GM12878 (cell line): Measurements from ENCODE around the gene RAB15. TPM values are rescaled to one million over a fixed set of nuclear protein-coding genes. Genes with fewer than 3 reads are reported as not detected.

ENCODE experiments used
- ATAC-seq: fragments of 200-7000 bp; cut with Tn5 transposase; 3 replicates; pipeline ENCODE4 v1.9.1; 2020; ENCODE audit warnings: mild to moderate bottlenecking, moderate library complexity
- BruUV-seq: library from RNA; stranded (reverse); fragments of 400-500 nt; replicated peaks from 2 replicates; lab custom pipeline; 2021; lab: Mats Ljungman, UMichigan
- CTCF ChIA-PET: fragments of 300-600 bp; sonication (Branson Sonifier 250); formaldehyde crosslinking; extraction: SDS; loops from one replicate; lab custom pipeline; 2021; ENCODE audit warnings: inconsistent platforms; lab: Yijun Ruan, JAX
- POLR2A ChIA-PET: fragments of 350-600 bp; formaldehyde crosslinking; extraction: SDS; loops from one replicate; lab custom pipeline; 2021; ENCODE audit warnings: inconsistent platforms; lab: Charles Lee
- RAD21 ChIA-PET: fragments of 300-600 bp; sonication (Branson Sonifier 250); formaldehyde crosslinking; loops from one replicate; lab custom pipeline; 2023; ENCODE audit warnings: antibody characterized with exemption; ENCODE audit not compliant: unreplicated experiment; lab: Charles Lee
- SMC1A ChIA-PET: fragments of 300-600 bp; sonication (Branson Sonifier 250); formaldehyde crosslinking; loops from one replicate; lab custom pipeline; 2023; ENCODE audit not compliant: unreplicated experiment, uncharacterized antibody; lab: Charles Lee
- DNase-seq: peaks from one replicate; pipeline ENCODE4 v3.0.0-alpha.2; 2011; ENCODE audit warnings: low read depth, low spot score
- FAIRE-seq: peaks from 3 replicates; lab custom pipeline; 2011; peaks lifted over from hg19 to GRCh38; lab: Jason Lieb, UNC
- H2AFZ ChIP-seq: 2 replicates; pipeline ENCODE4 v1.6.0; 2011; ENCODE audit warnings: low read depth, low read length, control low read depth; ENCODE audit not compliant: control insufficient read depth
- H3K27ac ChIP-seq: 2 replicates; pipeline ENCODE4 v1.5.1; 2011; ENCODE audit warnings: control low read depth; ENCODE audit not compliant: control insufficient read depth, insufficient read depth
- H3K27me3 ChIP-seq, 2 experiments: replicated peaks in 1 of 2; 2 replicates each; pipeline versions ENCODE4 v1.6.0 to v1.6.1; 2011; ENCODE audit warnings: low read length in 1 of 2; ENCODE audit not compliant: control insufficient read depth in 2 of 2, insufficient read depth in 2 of 2
- H3K36me3 ChIP-seq, 2 experiments: 2 replicates each; pipeline ENCODE4 v1.5.1; 2011; ENCODE audit warnings: low read length in 1 of 2; ENCODE audit not compliant: control insufficient read depth in 2 of 2, insufficient read depth in 2 of 2
- H3K4me1 ChIP-seq: 2 replicates; pipeline ENCODE4 v1.6.1; 2011; ENCODE audit warnings: mild to moderate bottlenecking, low read length, moderate library complexity, mixed read lengths; ENCODE audit not compliant: control insufficient read depth, insufficient read depth
- H3K4me2 ChIP-seq: 2 replicates; pipeline ENCODE4 v1.6.0; 2011; ENCODE audit warnings: control low read depth; ENCODE audit not compliant: control insufficient read depth, insufficient read depth
- H3K4me3 ChIP-seq: fragments of 200-600 bp; sonication (generic); 2 replicates; pipeline ENCODE4 v1.5.1; 2016
- H3K79me2 ChIP-seq: 2 replicates; pipeline ENCODE4 v1.6.0; 2011; ENCODE audit warnings: low read length; ENCODE audit not compliant: control insufficient read depth, insufficient read depth
- H3K9ac ChIP-seq: 2 replicates; pipeline ENCODE4 v1.8.0; 2011; ENCODE audit warnings: low read length, control low read depth, mixed read lengths; ENCODE audit not compliant: control insufficient read depth, insufficient read depth
- H3K9me3 ChIP-seq: replicated peaks from 3 replicates; pipeline ENCODE4 v1.5.1; 2011; ENCODE audit warnings: mild to moderate bottlenecking, low read length; ENCODE audit not compliant: control insufficient read depth, insufficient read depth
- H4K20me1 ChIP-seq: 2 replicates; pipeline ENCODE4 v1.6.0; 2011; ENCODE audit not compliant: control insufficient read depth, insufficient read depth
- CHD1 ChIP-seq: IDR thresholded peaks from 2 replicates; pipeline ENCODE4 v1.6.1; 2012; ENCODE audit warnings: low read depth, low read length, improper control_type of control experiment
- CHD2 ChIP-seq: IDR thresholded peaks from 2 replicates; pipeline ENCODE4 v1.6.1; 2011; ENCODE audit warnings: low read depth, low read length, improper control_type of control experiment, borderline replicate concordance
- EGR1 ChIP-seq, 2 experiments: IDR thresholded peaks; 1 replicate in 1 of 2; 2 replicates in 1 of 2; pipeline ENCODE4 v1.6.1; 2011 to 2012; ENCODE audit warnings: low read depth in 2 of 2, low read length in 2 of 2, borderline replicate concordance in 1 of 2, mild to moderate bottlenecking in 1 of 2, moderate library complexity in 1 of 2
- EZH2 ChIP-seq: IDR thresholded peaks from 2 replicates; pipeline ENCODE4 v1.6.1; 2012; ENCODE audit warnings: low read depth, mild to moderate bottlenecking, control low read depth, inconsistent platforms, low read length, borderline replicate concordance; ENCODE audit not compliant: control insufficient read depth
- FOS ChIP-seq: IDR thresholded peaks from 3 replicates; pipeline ENCODE4 v1.6.1; 2011; ENCODE audit warnings: borderline replicate concordance; ENCODE audit not compliant: insufficient read length; ENCODE audit errors: extremely low read depth
- HDAC6 ChIP-seq: fragments of 200-600 bp; sonication (generic); IDR thresholded peaks from one replicate; pipeline ENCODE4 v1.8.0; 2017; ENCODE audit warnings: antibody characterized with exemption; ENCODE audit not compliant: unreplicated experiment
- IRF5 ChIP-seq: fragments of 450-650 bp; IDR thresholded peaks from 2 replicates; pipeline ENCODE4 v1.6.1; 2017; ENCODE audit warnings: borderline replicate concordance
- POLR2AphosphoS5 ChIP-seq: IDR thresholded peaks from 2 replicates; pipeline ENCODE4 v1.6.1; 2011; ENCODE audit warnings: mild to moderate bottlenecking, low read length, inconsistent platforms
- POU2F2 ChIP-seq: IDR thresholded peaks from 3 replicates; pipeline ENCODE4 v1.6.1; 2011; ENCODE audit warnings: low read depth, mild to moderate bottlenecking, low read length, borderline replicate concordance
- RELA ChIP-seq: fragments of 450-650 bp; IDR thresholded peaks from 2 replicates; pipeline ENCODE4 v1.8.0; 2014; ENCODE audit warnings: borderline replicate concordance; ENCODE audit not compliant: partially characterized antibody
- RUNX3 ChIP-seq: IDR thresholded peaks from 2 replicates; pipeline ENCODE4 v1.6.1; 2012; ENCODE audit warnings: low read length, inconsistent platforms
- ZBED1 ChIP-seq: IDR thresholded peaks from 2 replicates; pipeline ENCODE4 v1.6.1; 2016; ENCODE audit warnings: borderline replicate concordance
- ZNF622 ChIP-seq: fragments of 450-650 bp; IDR thresholded peaks from 2 replicates; pipeline ENCODE4 v1.6.1; 2017; ENCODE audit warnings: mild to moderate bottlenecking, inconsistent platforms
- WGBS: methylation state at CpG from one replicate; pipeline ENCODE4 v1.1.6; 2016; ENCODE audit warnings: low lambda C conversion rate; ENCODE audit not compliant: insufficient replicate concordance, insufficient coverage; ENCODE audit errors: missing lambda C conversion rate; 5-methylcytosine and 5-hydroxymethylcytosine counted together
- in situ Hi-C: fragments of 300-500 bp; cut with MboI; formaldehyde crosslinking; loops from 9 replicates; pipeline ENCODE4 v1.14.3; 2018; ENCODE audit warnings: mixed read lengths
- intact Hi-C: fragments of 100-400 bp; cut with micrococcal nuclease; formaldehyde crosslinking; loops from one replicate; pipeline ENCODE4 v1.14.2; 2022; ENCODE audit not compliant: unreplicated experiment
- polyA plus RNA-seq, 11 experiments: library from polyadenylated mRNA; depleted of rRNA in 4 of 11; unstranded in 6 of 11; stranded (reverse) in 5 of 11; fragments of >200 nt; fragmentation: Nextera tagmentation in 4 of 11; fragmentation: Illumina TruSeq in 1 of 11; extraction: Ambion mirVana in 4 of 11; extraction: Trizol in 1 of 11; gene quantifications; 1 replicate in 1 of 11; 2 replicates in 10 of 11; pipeline versions ENCODE4 v1.2.1 to v1.2.3, GENCODE V29; 2011 to 2016; ENCODE audit warnings: inconsistent platforms in 2 of 11, missing spikeins in 2 of 11, low read depth in 1 of 11
- total RNA-seq, 4 experiments: library from RNA; depleted of rRNA in 3 of 4; stranded (reverse); fragments of >200 nt in 3 of 4; fragmentation: Illumina TruSeq in 1 of 4; extraction: Trizol in 1 of 4; gene quantifications; 2 replicates each; pipeline versions ENCODE4 v1.2.1 to v1.2.3, GENCODE V29; 2013 to 2021
- TF ChIP-seq, protein P1 (sequence below): fragments of 450-650 bp; formaldehyde crosslinking; IDR thresholded peaks from 2 replicates; pipeline ENCODE4 v1.4.0; 2020; ENCODE audit warnings: mild to moderate bottlenecking, moderate library complexity

The RAB15 gene
- total and polyA plus RNA-seq, 10 of the 15 experiments (the other 5 are each of a cell fraction or from before 2014, with no cell fraction given), result 0.32 to 3.9 (median 2.1) TPM

- H3K27ac ChIP-seq, result no peak overlapping the region
- H4K20me1 ChIP-seq, result no peaks in the 10 kb centered on the region
- H3K79me2 ChIP-seq, result no peaks in the 10 kb centered on the region
- H3K9ac ChIP-seq, result no peak overlapping the region
- ChIA-PET POLR2A (interaction anchor here (0.6 kb wide), 1 partner anchor 52 kb away, joined by 3 read pairs; no protein-coding TSS in a partner anchor), SMC1A (interaction anchor here (1.0 to 2.1 kb wide), 3 partner anchors 9 to 125 kb away, joined by 3 to 6 read pairs (median 4); no protein-coding TSS in a partner anchor), RAD21 (interaction anchor here (0.9 kb wide), 1 partner anchor 50 kb away, joined by 4 read pairs; no protein-coding TSS in a partner anchor), CTCF (interaction anchor here (0.6 to 2.1 kb wide), 8 partner anchors 11 to 977 kb away, joined by 3 to 7 read pairs (median 4); no protein-coding TSS in a partner anchor)
- no peak for ATAC-seq
- DNase-seq, result no peak
- no peaks in the 10 kb centered on the region for H3K36me3 ChIP-seq
- in situ Hi-C loops (no loop called here), intact Hi-C loops (no loop called here)
- H3K4me1 ChIP-seq, result no peaks in the 10 kb centered on the region
- no TSS peak for BruUV-seq
- WGBS, result 63% methylated on average over 3 of the region's 3 CpGs
- no peak overlapping the region for H2AFZ ChIP-seq
- H3K27me3 ChIP-seq, result peaks cover 2 to 7% of the 10 kb centered on the region in 2 experiments
- H3K4me3 ChIP-seq, result no peak overlapping the region
- no peak for FAIRE-seq
- TF ChIP-seq EGR1 (IDR thresholded peaks at IDR 0.05; ENCODE audit: borderline replicate concordance in 1 of 2, low read depth in 2 of 2, low read length in 2 of 2) (no peak), RUNX3 (no peak), CHD2 (no peak), FOS (no peak), POU2F2 (no peak), IRF5 (no peak), CHD1 (no peak), ZNF622 (no peak), RELA (no peak), HDAC6 (no peak), ZBED1 (no peak), EZH2 (no peak), POLR2AphosphoS5 (no peak)
- TF ChIP-seq, protein P1, sequence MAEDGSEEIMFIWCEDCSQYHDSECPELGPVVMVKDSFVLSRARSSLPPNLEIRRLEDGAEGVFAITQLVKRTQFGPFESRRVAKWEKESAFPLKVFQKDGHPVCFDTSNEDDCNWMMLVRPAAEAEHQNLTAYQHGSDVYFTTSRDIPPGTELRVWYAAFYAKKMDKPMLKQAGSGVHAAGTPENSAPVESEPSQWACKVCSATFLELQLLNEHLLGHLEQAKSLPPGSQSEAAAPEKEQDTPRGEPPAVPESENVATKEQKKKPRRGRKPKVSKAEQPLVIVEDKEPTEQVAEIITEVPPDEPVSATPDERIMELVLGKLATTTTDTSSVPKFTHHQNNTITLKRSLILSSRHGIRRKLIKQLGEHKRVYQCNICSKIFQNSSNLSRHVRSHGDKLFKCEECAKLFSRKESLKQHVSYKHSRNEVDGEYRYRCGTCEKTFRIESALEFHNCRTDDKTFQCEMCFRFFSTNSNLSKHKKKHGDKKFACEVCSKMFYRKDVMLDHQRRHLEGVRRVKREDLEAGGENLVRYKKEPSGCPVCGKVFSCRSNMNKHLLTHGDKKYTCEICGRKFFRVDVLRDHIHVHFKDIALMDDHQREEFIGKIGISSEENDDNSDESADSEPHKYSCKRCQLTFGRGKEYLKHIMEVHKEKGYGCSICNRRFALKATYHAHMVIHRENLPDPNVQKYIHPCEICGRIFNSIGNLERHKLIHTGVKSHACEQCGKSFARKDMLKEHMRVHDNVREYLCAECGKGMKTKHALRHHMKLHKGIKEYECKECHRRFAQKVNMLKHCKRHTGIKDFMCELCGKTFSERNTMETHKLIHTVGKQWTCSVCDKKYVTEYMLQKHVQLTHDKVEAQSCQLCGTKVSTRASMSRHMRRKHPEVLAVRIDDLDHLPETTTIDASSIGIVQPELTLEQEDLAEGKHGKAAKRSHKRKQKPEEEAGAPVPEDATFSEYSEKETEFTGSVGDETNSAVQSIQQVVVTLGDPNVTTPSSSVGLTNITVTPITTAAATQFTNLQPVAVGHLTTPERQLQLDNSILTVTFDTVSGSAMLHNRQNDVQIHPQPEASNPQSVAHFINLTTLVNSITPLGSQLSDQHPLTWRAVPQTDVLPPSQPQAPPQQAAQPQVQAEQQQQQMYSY, result no peak
- no peaks in the 10 kb centered on the region for H3K9me3 ChIP-seq
- H3K4me2 ChIP-seq, result no peak overlapping the region
Measured at GRCh38 chr14:64970041-64970440, 2.1 kb downstream of the RAB15 start.
